HepG2 (cell line): Measurements from ENCODE around the gene DSTYK. TPM values are rescaled to one million over a fixed set of nuclear protein-coding genes. Genes with fewer than 3 reads are reported as not detected.

ENCODE experiments used
- CREM ChIP-seq, 2 experiments: sonication (generic) in 1 of 2; formaldehyde crosslinking in 1 of 2; IDR thresholded peaks; 2 replicates each; pipeline versions ENCODE4 v1.4.0 to v1.6.1; 2016 to 2020; ENCODE audit warnings: antibody characterized with exemption in 1 of 2, mild to moderate bottlenecking in 1 of 2, missing genetic modification reagents in 1 of 2
- GLMP ChIP-seq: sonication (generic); formaldehyde crosslinking; IDR thresholded peaks from 2 replicates; pipeline ENCODE4 v1.9.0; 2021; ENCODE audit warnings: missing genetic modification reagents, mild to moderate bottlenecking, borderline replicate concordance
- HOXD1 ChIP-seq: sonication (generic); formaldehyde crosslinking; IDR thresholded peaks from 2 replicates; pipeline ENCODE4 v1.5.0; 2020; ENCODE audit warnings: missing genetic modification reagents
- MAF1 ChIP-seq: sonication (generic); formaldehyde crosslinking; IDR thresholded peaks from 2 replicates; pipeline ENCODE4 v1.5.0; 2020; ENCODE audit warnings: missing genetic modification reagents, borderline replicate concordance
- NFAT5 ChIP-seq: sonication (generic); formaldehyde crosslinking; IDR thresholded peaks from 2 replicates; pipeline ENCODE4 v1.4.0; 2020; ENCODE audit warnings: missing genetic modification reagents
- POLR2A ChIP-seq, 2 experiments: IDR thresholded peaks; 2 replicates each; pipeline ENCODE4 v1.6.1; 2011; ENCODE audit warnings: low read depth in 2 of 2, low read length in 2 of 2, mild to moderate bottlenecking in 1 of 2, moderate library complexity in 1 of 2; ENCODE audit not compliant: insufficient read depth in 1 of 2
- REST ChIP-seq, 2 experiments: IDR thresholded peaks; 2 replicates each; pipeline ENCODE4 v1.6.1; 2011 to 2012; ENCODE audit warnings: low read length in 2 of 2, borderline replicate concordance in 1 of 2, low read depth in 1 of 2, mild to moderate bottlenecking in 1 of 2, moderate library complexity in 1 of 2
- SIN3B ChIP-seq: fragments of 150-350 bp; IDR thresholded peaks from 2 replicates; pipeline ENCODE4 v1.6.1; 2014; ENCODE audit warnings: low read length
- ZNF503 ChIP-seq: sonication (generic); formaldehyde crosslinking; IDR thresholded peaks from 2 replicates; pipeline ENCODE4 v1.4.0; 2020; ENCODE audit warnings: missing genetic modification reagents
- ZNF747 ChIP-seq: sonication (generic); formaldehyde crosslinking; IDR thresholded peaks from 2 replicates; pipeline ENCODE4 v1.8.1; 2023; ENCODE audit warnings: missing genetic modification reagents, mild to moderate bottlenecking, borderline replicate concordance
- ZNF790 ChIP-seq: sonication (generic); formaldehyde crosslinking; IDR thresholded peaks from 2 replicates; pipeline ENCODE4 v1.8.0; 2022; ENCODE audit warnings: missing genetic modification reagents, mild to moderate bottlenecking, borderline replicate concordance
- ZSCAN21 ChIP-seq: sonication (generic); formaldehyde crosslinking; IDR thresholded peaks from 2 replicates; pipeline ENCODE4 v1.8.0; 2022; ENCODE audit warnings: mild to moderate bottlenecking, missing genetic modification reagents, moderate library complexity, borderline replicate concordance
- polyA plus RNA-seq, 8 experiments: library from polyadenylated mRNA; depleted of rRNA in 3 of 8; stranded (reverse) in 7 of 8; unstranded in 1 of 8; fragments of >200 nt; fragmentation: Illumina TruSeq in 4 of 8; extraction: Trizol in 4 of 8; gene quantifications; 2 replicates each; pipeline versions ENCODE4 v1.2.1 to v1.2.3, GENCODE V29; 2011 to 2016; ENCODE audit warnings: low read depth in 4 of 8, missing spikeins in 1 of 8, mixed read lengths in 1 of 8; ENCODE audit not compliant: insufficient read depth in 1 of 8
- total RNA-seq, 5 experiments: library from RNA; depleted of rRNA; stranded (reverse); fragments of >200 nt; fragmentation: Illumina TruSeq; extraction: Trizol; gene quantifications; 2 replicates each; pipeline ENCODE4 v1.2.3, GENCODE V29; 2016; ENCODE audit warnings: low read depth in 1 of 5

Gene DSTYK
- total and polyA plus RNA-seq, 2 of the 13 experiments (the other 11 are each of a cell fraction or from before 2014, with no cell fraction given), result 2.6 to 4.8 TPM

GRCh38 chr1:205211169-205211838, at the start of gene DSTYK (continued):
- TF ChIP-seq CREM (IDR thresholded peaks at IDR 0.05), result peak; percentile 86
- peak; percentile 48; the same call in 1 of the 2 replicates for TF ChIP-seq CREM (CRISPR knock-in tag; IDR thresholded peaks at IDR 0.05)
- 0 out of 2 replicates have a peak, but pooled peaks have one; percentile 34 for TF ChIP-seq ZNF503
- TF ChIP-seq SIN3B, result peak; percentile 47; the same call in 1 of the 2 replicates
- peak; percentile 76; the same call in 1 of the 2 replicates for TF ChIP-seq ZSCAN21 (CRISPR knock-in tag)
- no peak for TF ChIP-seq GLMP
- TF ChIP-seq POLR2A (IDR thresholded peaks at IDR 0.05; ENCODE audit: insufficient read depth in 1 of 2, low read depth in 2 of 2, low read length in 2 of 2), result peak; percentile 82 to 84
- peak; percentile 88 for TF ChIP-seq MAF1 (CRISPR knock-in tag)
- peak; percentile 52; the same call in 1 of the 2 replicates for TF ChIP-seq HOXD1 (CRISPR knock-in tag)
- peak; percentile 29; the same call in 1 of the 2 replicates for TF ChIP-seq ZNF790
- no peak for TF ChIP-seq NFAT5 (CRISPR knock-in tag)
- peak; percentile 46; the same call in 1 of the 2 replicates for TF ChIP-seq ZNF747
- peak in 1 of 2 experiments; percentile 6; a peak in 1 of 4 replicates for TF ChIP-seq REST (IDR thresholded peaks at IDR 0.05; ENCODE audit: borderline replicate concordance in 1 of 2, low read depth in 1 of 2, low read length in 2 of 2)
